Measurements from ENCODE around the gene RPAIN.

DNA sequence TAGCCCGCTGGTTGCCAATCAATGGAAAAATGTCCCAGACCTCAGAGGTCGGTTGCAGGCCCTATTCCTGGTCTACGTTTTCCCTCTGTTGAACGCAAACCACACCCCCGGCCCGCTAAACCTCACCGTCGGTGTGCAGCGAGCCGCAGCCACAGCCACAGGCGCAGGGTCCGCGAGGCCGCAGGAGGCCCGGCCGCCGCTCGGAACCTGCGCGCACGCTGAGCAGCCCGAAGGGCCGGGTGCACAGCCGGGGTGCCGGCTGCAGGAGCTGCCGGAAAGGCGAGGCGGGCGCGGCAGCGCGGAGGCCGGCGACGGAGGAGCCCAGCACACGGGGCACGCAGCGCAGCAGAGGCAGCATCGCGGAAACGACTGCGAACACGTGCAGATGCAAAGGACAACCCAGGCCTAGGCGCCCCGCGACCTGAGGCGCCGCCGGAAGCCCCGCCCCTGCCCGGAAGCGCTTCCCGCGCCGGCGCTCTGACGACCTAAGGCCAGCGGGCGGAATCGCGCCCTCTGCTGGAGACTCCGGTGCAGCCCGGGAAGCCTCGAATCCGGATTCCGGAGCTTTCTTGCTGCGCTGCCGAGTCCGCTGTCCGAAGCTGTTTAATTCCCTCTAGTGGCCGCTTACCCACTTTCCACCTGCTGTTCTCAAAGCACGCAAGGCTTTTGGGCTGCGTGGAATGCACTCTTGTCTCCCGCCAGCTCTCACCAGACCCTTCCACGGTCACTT lies 18.9 kb downstream of the RPAIN start, which contains the start of gene C1QBP:
- no peak for TF ChIP-seq TARDBP (IDR thresholded peaks at IDR 0.05)
- TF ChIP-seq SP1 (IDR thresholded peaks at IDR 0.05), result no peak
